PC-9 (cell line): Measurements from ENCODE around the gene VWA8. TPM values are rescaled to one million over a fixed set of nuclear protein-coding genes. Genes with fewer than 3 reads are reported as not detected.

Experiments
- BruUV-seq: library from RNA; stranded (reverse); fragments of 400-500 nt; replicated peaks from 2 replicates; lab custom pipeline; 2021; lab: Mats Ljungman, UMichigan
- CTCF ChIA-PET: fragments of 300-600 bp; sonication (Branson Sonifier 250); formaldehyde crosslinking; loops from one replicate; lab custom pipeline; 2022; ENCODE audit warnings: antibody characterized with exemption; lab: Charles Lee
- POLR2A ChIA-PET: fragments of 300-600 bp; sonication (Branson Sonifier 250); formaldehyde crosslinking; loops from one replicate; lab custom pipeline; 2022; ENCODE audit warnings: antibody characterized with exemption; ENCODE audit not compliant: unreplicated experiment; lab: Charles Lee
- DNase-seq, 2 experiments: peaks; one replicate each; pipeline versions ENCODE4 v3.0.0 to v3.0.0-alpha.2; 2015 to 2022; ENCODE audit warnings: mixed read lengths in 1 of 2
- H2AFZ ChIP-seq: fragments of 200-600 bp; sonication (generic); 2 replicates; pipeline ENCODE4 v1.8.1; 2017; ENCODE audit warnings: antibody characterized with exemption
- H3F3A ChIP-seq: fragments of 200-600 bp; sonication (generic); 2 replicates; pipeline ENCODE4 v1.8.1; 2017; ENCODE audit warnings: antibody characterized with exemption, mild to moderate bottlenecking, low read depth; ENCODE audit not compliant: insufficient read depth
- H3K27ac ChIP-seq: fragments of 200-600 bp; sonication (generic); 2 replicates; pipeline ENCODE4 v1.6.1; 2016; ENCODE audit warnings: mixed run types
- H3K27me3 ChIP-seq: fragments of 200-600 bp; sonication (generic); 2 replicates; pipeline ENCODE4 v1.6.1; 2016; ENCODE audit warnings: low read depth, mixed run types; ENCODE audit not compliant: insufficient read depth
- H3K36me3 ChIP-seq: fragments of 200-600 bp; sonication (generic); 2 replicates; pipeline ENCODE4 v1.6.1; 2016; ENCODE audit warnings: low read depth, mixed run types
- H3K4me1 ChIP-seq: fragments of 200-600 bp; sonication (generic); replicated peaks from 2 replicates; pipeline ENCODE4 v1.6.1; 2016; ENCODE audit warnings: mixed run types; ENCODE audit not compliant: insufficient read depth
- H3K4me2 ChIP-seq: fragments of 200-600 bp; sonication (generic); 2 replicates; pipeline ENCODE4 v1.6.1; 2017; ENCODE audit warnings: mixed run types
- H3K4me3 ChIP-seq: fragments of 200-600 bp; sonication (generic); 2 replicates; pipeline ENCODE4 v1.6.1; 2016; ENCODE audit warnings: mixed run types
- H3K79me2 ChIP-seq: fragments of 200-600 bp; sonication (generic); 2 replicates; pipeline ENCODE4 v1.6.1; 2017; ENCODE audit warnings: low read depth, mixed run types
- H3K9me2 ChIP-seq: fragments of 200-600 bp; sonication (generic); 2 replicates; pipeline ENCODE4 v1.8.1; 2017; ENCODE audit warnings: mild to moderate bottlenecking; ENCODE audit not compliant: insufficient read depth
- H3K9me3 ChIP-seq: fragments of 200-600 bp; sonication (generic); 2 replicates; pipeline ENCODE4 v1.8.1; 2016; ENCODE audit warnings: low read depth; ENCODE audit not compliant: insufficient read depth
- H4K20me1 ChIP-seq: fragments of 200-600 bp; sonication (generic); 2 replicates; pipeline ENCODE4 v1.8.1; 2017; ENCODE audit not compliant: insufficient read depth
- EZH2 ChIP-seq: fragments of 200-600 bp; sonication (generic); IDR thresholded peaks from 2 replicates; pipeline ENCODE4 v1.8.0; 2017; ENCODE audit warnings: antibody characterized with exemption, low read depth
- intact Hi-C: fragments of 100-400 bp; cut with micrococcal nuclease; formaldehyde crosslinking; loops from one replicate; pipeline ENCODE4 v1.10.0; 2022; ENCODE audit not compliant: unreplicated experiment
- total RNA-seq: library from RNA; stranded (reverse); gene quantifications from 2 replicates; pipeline ENCODE4 v1.2.3, GENCODE V29; 2021
- TF ChIP-seq, protein P1 (sequence below): fragments of 200-600 bp; sonication (generic); conservative IDR thresholded peaks from 2 replicates; pipeline ENCODE4 v1.6.1; 2017; ENCODE audit warnings: mixed run types, antibody characterized with exemption, mild to moderate bottlenecking, moderate library complexity

VWA8 gene
- total RNA-seq, 1 experiment from 2014 or later: 14.1 TPM

DNA sequence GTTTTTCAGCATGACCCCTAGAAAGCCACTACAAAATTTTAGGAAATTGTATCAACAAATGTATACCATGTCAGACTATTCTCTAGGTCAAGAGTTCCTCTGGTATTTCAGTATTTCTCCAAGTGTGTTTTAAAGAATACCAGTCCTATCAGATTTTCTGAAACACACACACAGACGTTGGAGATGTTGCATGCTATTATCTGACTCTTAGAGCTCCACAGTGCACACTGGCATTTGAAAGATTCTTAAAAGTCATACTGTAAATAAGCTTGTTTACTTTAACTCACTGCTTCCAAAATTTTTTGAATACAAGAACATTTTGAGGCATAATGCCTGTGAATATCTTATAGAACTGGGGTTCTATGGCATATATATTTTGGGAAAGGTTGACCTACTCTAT lies 33.8 kb upstream of the VWA8 start:
- ChIA-PET POLR2A (no interaction called here), CTCF (interaction anchor here (0.6 to 0.7 kb wide), 2 partner anchors 228 to 1722 kb away, joined by 4 to 5 read pairs; no protein-coding TSS in a partner anchor)
- H3K9me3 ChIP-seq: no peaks in the 10 kb centered on the region
- no peaks in the 10 kb centered on the region for H3K79me2 ChIP-seq
- H3K4me3 ChIP-seq: no peak overlapping the region
- no peak for DNase-seq
- no peak overlapping the region for H3K27ac ChIP-seq
- H3K36me3 ChIP-seq: no peaks in the 10 kb centered on the region
- H2AFZ ChIP-seq: no peak overlapping the region
- no peak overlapping the region for H3K4me2 ChIP-seq
- intact Hi-C loops: no loop called here
- TF ChIP-seq EZH2: no peak
- TF ChIP-seq, protein P1, sequence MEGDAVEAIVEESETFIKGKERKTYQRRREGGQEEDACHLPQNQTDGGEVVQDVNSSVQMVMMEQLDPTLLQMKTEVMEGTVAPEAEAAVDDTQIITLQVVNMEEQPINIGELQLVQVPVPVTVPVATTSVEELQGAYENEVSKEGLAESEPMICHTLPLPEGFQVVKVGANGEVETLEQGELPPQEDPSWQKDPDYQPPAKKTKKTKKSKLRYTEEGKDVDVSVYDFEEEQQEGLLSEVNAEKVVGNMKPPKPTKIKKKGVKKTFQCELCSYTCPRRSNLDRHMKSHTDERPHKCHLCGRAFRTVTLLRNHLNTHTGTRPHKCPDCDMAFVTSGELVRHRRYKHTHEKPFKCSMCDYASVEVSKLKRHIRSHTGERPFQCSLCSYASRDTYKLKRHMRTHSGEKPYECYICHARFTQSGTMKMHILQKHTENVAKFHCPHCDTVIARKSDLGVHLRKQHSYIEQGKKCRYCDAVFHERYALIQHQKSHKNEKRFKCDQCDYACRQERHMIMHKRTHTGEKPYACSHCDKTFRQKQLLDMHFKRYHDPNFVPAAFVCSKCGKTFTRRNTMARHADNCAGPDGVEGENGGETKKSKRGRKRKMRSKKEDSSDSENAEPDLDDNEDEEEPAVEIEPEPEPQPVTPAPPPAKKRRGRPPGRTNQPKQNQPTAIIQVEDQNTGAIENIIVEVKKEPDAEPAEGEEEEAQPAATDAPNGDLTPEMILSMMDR: no peak
- no peaks in the 10 kb centered on the region for H3K27me3 ChIP-seq
- no TSS peak for BruUV-seq
- H3F3A ChIP-seq: no peaks in the 10 kb centered on the region
- no peaks in the 10 kb centered on the region for H4K20me1 ChIP-seq
- H3K4me1 ChIP-seq: no peaks in the 10 kb centered on the region
- no peaks in the 10 kb centered on the region for H3K9me2 ChIP-seq

DNA sequence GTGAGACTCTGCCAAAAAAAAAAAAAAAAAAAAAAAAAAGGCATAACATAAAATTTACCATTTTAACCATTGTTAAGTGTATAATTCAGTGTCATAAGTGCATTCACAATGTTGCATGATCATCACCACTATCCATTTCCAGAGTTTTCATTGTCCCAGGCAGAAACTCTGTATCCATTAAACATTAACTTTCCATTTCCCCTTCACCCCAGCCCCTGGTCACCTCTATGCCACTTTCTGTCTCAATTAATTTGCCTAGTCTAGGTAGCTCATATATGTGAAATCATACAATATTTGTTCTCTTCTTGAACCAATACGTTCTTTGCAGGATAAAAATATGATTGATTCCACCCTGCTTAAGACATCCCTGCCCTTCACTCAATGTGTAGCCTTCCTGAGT lies 31.0 kb upstream of the VWA8 start:
- intact Hi-C loops: no loop called here
- CTCF ChIA-PET: no interaction called here

DNA sequence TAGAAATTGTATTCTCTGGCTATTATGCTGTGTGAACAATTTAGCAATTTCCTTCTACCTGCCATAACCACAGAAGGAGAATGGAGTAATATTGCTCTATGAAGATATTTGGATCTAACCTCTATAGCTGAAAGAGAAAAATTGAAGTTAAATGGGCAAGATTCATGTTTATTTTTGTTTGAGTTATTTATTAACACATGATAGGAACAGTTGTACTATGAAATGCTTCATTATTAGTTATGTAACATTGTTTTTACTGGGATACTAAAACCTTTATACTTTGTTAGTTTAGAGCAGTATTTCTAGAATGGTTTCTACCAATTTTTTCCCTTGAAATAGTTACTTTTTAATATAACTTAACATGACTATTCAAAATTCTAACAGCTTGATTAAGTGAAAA lies 27.3 kb upstream of the VWA8 start:
- Histone ChIP-seq H3K9me2 (no peaks in the 10 kb centered on the region), H3F3A (no peaks in the 10 kb centered on the region), H3K4me1 (no peaks in the 10 kb centered on the region), H3K27ac (no peak overlapping the region), H3K4me2 (no peak overlapping the region), H3K79me2 (no peaks in the 10 kb centered on the region), H3K36me3 (no peaks in the 10 kb centered on the region), H4K20me1 (no peaks in the 10 kb centered on the region), H3K27me3 (no peaks in the 10 kb centered on the region), H3K4me3 (no peak overlapping the region), H3K9me3 (no peaks in the 10 kb centered on the region), H2AFZ (no peak overlapping the region)
- TF ChIP-seq, protein P1: no peak
- TF ChIP-seq EZH2: no peak
- intact Hi-C loops: no loop called here
- CTCF ChIA-PET: no interaction called here
- no peak for DNase-seq
- BruUV-seq: no TSS peak
- POLR2A ChIA-PET: no interaction called here

More for the DNA sequence above, 31.0 kb upstream of the VWA8 start:
- Histone ChIP-seq H3K27ac (no peak overlapping the region), H4K20me1 (no peaks in the 10 kb centered on the region), H3K27me3 (no peaks in the 10 kb centered on the region), H3K79me2 (no peaks in the 10 kb centered on the region), H3K9me2 (no peaks in the 10 kb centered on the region), H3K36me3 (no peaks in the 10 kb centered on the region), H3K4me1 (no peaks in the 10 kb centered on the region), H3F3A (no peaks in the 10 kb centered on the region), H3K9me3 (no peaks in the 10 kb centered on the region), H3K4me3 (no peak overlapping the region), H2AFZ (no peak overlapping the region), H3K4me2 (no peak overlapping the region)
- TF ChIP-seq, protein P1: no peak
- TF ChIP-seq EZH2: no peak
- no peak for DNase-seq
- POLR2A ChIA-PET: no interaction called here
- BruUV-seq: no TSS peak
